Measurements from ENCODE around the gene MPZL3.
"Not testable (repeated sequence)": the region's sequence is repeated elsewhere in the genome, so short reads cannot be mapped to it uniquely, and the experiment has no call there.

Gene MPZL3

GRCh38 chr11:118193910-118194566, 58.1 kb downstream of the MPZL3 start:
- Histone ChIP-seq H3K9me3 (ENCODE audit: control insufficient read depth, low read depth, low read length) (no peaks in the 10 kb centered on the region), H3K4me1 (ENCODE audit: control insufficient read depth, low read depth, low read length) (peaks cover 11% of the 10 kb centered on the region), H3K9ac (ENCODE audit: low read length) (no peak overlapping the region), H3K36me3 (ENCODE audit: control insufficient read depth, low read depth, low read length) (no peaks in the 10 kb centered on the region), H3K27me3 (ENCODE audit: control insufficient read depth, insufficient read depth, low read length) (no peaks in the 10 kb centered on the region), H3K4me3 (ENCODE audit: low read length) (no peak overlapping the region), H3K27ac (ENCODE audit: low read length) (no peak overlapping the region)

DNA sequence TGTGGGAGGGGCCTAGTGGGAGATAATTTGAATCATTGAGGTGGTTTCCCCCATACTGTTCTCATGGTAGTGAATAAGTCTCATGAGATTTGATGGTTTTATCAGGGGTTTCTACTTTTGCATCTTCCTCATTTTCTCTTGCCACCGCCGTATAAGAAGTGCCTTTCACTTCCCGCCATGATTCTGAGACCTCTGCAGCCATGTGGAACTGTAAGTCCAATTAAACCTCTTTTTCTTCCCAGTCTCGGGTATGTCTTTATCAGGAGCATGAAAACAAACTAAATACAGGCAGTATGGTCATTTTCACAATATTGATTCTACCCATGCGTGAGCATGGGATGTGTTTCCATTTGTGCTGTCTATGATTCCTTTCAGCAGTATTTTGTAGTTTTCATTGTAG, 59.3 kb downstream of the MPZL3 start:
- H3K4me3 ChIP-seq (ENCODE audit: low read length); H3K9ac ChIP-seq (ENCODE audit: low read length); H3K27ac ChIP-seq (ENCODE audit: low read length); H3K27me3 ChIP-seq (ENCODE audit: control insufficient read depth, insufficient read depth, low read length); H3K36me3 ChIP-seq (ENCODE audit: control insufficient read depth, low read depth, low read length); H3K9me3 ChIP-seq (ENCODE audit: control insufficient read depth, low read depth, low read length): not testable (repeated sequence)
- H3K4me1 ChIP-seq (ENCODE audit: control insufficient read depth, low read depth, low read length) = peaks cover 11% of the 10 kb centered on the region

DNA sequence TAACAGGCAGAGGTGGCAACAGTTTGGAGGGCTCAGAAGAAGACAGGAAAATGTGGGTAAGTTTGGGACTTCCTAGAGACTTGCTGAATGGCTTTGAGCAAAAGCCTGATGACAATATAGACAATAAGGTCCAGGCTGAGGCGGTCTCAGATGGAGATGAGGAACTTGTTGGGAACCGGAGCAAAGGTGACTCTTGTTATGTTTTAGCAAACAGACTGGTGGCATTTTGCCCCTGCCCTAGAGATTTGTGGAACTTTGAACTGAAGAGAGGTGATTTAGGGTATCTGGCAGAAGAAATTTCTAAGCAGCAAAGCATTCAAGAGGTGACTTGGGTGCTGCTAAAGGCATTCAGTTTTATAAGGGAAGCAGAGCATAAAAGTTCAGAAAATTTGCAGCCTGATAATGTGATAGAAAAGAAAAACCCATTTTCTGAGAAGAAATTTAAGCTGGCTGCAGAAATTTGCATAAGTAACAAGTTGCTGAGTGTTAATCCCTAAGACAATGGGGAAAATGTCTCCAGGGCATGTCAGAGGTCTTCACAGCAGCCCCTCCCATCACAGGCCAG, 61.1 kb downstream of the MPZL3 start:
- not testable (repeated sequence) for H3K36me3 ChIP-seq (ENCODE audit: control insufficient read depth, low read depth, low read length); H3K27me3 ChIP-seq (ENCODE audit: control insufficient read depth, insufficient read depth, low read length)

DNA sequence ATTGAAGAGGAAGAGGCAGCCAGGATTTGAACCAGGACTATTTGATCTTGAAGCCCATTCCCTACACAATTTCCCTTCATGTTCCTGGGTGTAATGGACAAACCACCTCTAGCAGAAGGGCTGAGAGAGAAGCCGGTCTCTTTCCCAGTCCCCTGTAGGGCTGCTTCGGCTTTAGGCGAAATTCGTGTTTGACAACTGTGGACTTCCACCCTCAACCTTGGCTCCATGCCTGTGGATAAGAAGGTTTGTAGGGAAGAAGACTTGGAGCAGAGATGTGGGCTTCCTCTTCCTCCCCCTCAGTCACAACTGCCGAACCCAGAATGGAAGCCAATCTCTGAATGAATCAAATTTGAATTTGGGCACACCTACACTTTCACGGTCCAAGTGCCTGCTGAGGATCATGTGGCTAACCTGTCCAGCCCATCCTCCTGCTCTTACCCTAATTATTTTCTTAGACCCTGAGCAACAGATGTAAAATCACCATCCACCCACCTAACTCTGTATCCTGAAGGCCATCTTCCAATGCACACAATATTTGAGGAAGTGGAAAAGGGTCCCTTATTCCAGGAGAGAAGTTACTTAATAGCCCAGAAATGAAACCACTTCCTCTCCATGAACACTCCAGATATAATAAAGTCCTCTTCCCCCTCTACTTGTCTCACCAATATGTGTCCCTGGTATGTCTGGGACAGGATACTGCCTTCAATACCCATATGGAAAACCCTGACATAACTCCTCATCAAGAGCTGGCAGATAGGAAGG, 65.6 kb downstream of the MPZL3 start:
- Histone ChIP-seq H3K9ac (ENCODE audit: low read length) (no peak overlapping the region), H3K9me3 (ENCODE audit: control insufficient read depth, low read depth, low read length) (no peaks in the 10 kb centered on the region), H3K4me3 (ENCODE audit: low read length) (no peak overlapping the region), H3K36me3 (ENCODE audit: control insufficient read depth, low read depth, low read length) (no peaks in the 10 kb centered on the region), H3K27ac (ENCODE audit: low read length) (no peak overlapping the region), H3K4me1 (ENCODE audit: control insufficient read depth, low read depth, low read length) (no peaks in the 10 kb centered on the region), H3K27me3 (ENCODE audit: control insufficient read depth, insufficient read depth, low read length) (no peaks in the 10 kb centered on the region)

More for the DNA sequence above, 61.1 kb downstream of the MPZL3 start:
- H3K9me3 ChIP-seq (ENCODE audit: control insufficient read depth, low read depth, low read length); H3K4me3 ChIP-seq (ENCODE audit: low read length); H3K27ac ChIP-seq (ENCODE audit: low read length); H3K9ac ChIP-seq (ENCODE audit: low read length); H3K4me1 ChIP-seq (ENCODE audit: control insufficient read depth, low read depth, low read length): not testable (repeated sequence)

DNA sequence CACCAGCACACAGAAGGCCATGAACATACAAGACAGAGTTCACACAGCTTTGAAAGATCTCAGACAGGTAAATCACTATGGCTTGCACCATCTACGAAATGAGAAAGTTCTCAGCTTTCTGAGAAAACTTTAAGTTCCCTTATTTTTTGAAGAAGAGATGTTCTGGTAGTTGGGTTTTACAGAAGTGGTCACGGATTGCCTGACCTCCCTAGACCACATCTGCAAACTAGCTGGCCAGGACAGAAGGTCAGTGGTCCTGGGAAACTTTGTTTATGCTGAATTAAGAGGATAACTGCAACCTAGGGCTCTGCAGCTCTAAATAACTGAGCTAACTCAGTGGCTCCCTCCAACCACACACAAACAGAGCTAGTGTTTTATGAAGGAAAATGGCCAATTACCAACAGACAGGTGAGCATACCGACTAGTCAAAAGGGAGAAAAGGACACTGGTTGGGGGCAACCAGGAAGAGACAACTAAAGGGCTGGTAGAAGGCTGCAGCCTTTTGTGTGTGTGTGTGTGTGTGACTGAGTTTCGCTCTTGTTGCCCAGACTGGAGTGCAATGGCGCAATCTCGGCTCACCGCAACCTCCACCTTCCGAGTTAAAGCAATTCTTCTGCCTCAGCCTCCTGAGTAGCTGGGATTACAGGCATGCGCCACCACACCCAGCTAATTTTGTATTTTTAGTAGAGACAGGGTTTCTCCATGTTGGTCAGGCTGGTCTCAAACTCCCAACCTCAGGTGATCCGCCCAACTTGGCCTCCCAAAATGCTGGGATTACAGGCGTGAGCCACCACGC, 67.2 kb downstream of the MPZL3 start:
- H3K27ac ChIP-seq (ENCODE audit: low read length) = no peak overlapping the region
- H3K9ac ChIP-seq (ENCODE audit: low read length) = no peak overlapping the region
- no peaks in the 10 kb centered on the region for H3K36me3 ChIP-seq (ENCODE audit: control insufficient read depth, low read depth, low read length)
- no peaks in the 10 kb centered on the region for H3K9me3 ChIP-seq (ENCODE audit: control insufficient read depth, low read depth, low read length)
- no peak overlapping the region for H3K4me3 ChIP-seq (ENCODE audit: low read length)
- H3K27me3 ChIP-seq (ENCODE audit: control insufficient read depth, insufficient read depth, low read length) = no peaks in the 10 kb centered on the region
- H3K4me1 ChIP-seq (ENCODE audit: control insufficient read depth, low read depth, low read length) = no peaks in the 10 kb centered on the region

DNA sequence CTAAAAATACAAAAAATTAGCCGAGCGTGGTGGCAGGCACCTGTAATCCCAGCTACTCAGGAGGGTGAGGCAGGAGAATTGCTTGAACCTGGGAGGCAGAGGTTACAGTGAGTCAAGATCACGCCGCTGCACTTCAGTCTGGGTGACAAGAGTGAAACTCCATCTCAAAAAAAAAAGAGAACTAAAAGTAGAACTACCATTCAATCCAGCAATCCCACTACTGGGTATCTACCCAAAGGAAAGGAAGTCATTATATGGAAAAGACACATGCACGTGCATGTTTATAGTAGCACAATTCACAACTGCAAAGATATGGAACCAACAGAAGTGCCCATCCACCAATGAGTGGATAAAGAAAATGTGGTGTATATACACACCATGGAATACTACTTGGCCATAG, 68.5 kb downstream of the MPZL3 start:
- not testable (repeated sequence) for H3K36me3 ChIP-seq (ENCODE audit: control insufficient read depth, low read depth, low read length); H3K4me1 ChIP-seq (ENCODE audit: control insufficient read depth, low read depth, low read length); H3K27ac ChIP-seq (ENCODE audit: low read length); H3K9ac ChIP-seq (ENCODE audit: low read length); H3K9me3 ChIP-seq (ENCODE audit: control insufficient read depth, low read depth, low read length); H3K4me3 ChIP-seq (ENCODE audit: low read length); H3K27me3 ChIP-seq (ENCODE audit: control insufficient read depth, insufficient read depth, low read length)

- Histone ChIP-seq H3K9me3 (ENCODE audit: control insufficient read depth, low read depth, low read length) (no peaks in the 10 kb centered on the region), H3K4me1 (ENCODE audit: control insufficient read depth, low read depth, low read length) (peaks cover 9% of the 10 kb centered on the region), H3K36me3 (ENCODE audit: control insufficient read depth, low read depth, low read length) (no peaks in the 10 kb centered on the region), H3K27ac (ENCODE audit: low read length) (no peak overlapping the region), H3K27me3 (ENCODE audit: control insufficient read depth, insufficient read depth, low read length) (peaks cover 11% of the 10 kb centered on the region), H3K4me3 (ENCODE audit: low read length) (no peak overlapping the region), H3K9ac (ENCODE audit: low read length) (no peak overlapping the region)
Measured at GRCh38 chr11:118180300-118180703, 71.9 kb downstream of the MPZL3 start.

DNA sequence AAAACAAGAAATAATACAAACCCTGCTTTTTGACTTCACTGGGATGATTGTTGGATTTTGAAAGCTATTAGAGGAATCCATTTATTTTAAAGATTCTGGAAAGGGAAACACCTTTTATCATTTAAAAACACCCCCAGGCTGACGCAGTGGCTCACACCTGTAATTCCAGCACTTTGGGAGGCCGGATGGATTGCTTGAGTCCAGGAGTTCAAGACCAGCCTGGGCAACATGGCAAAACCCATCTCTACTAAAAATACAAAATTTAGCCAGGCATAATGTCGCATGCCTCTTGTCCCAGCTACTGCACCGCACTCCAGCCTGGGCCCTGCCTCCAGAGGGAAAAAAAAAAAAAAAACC, 75.4 kb downstream of the MPZL3 start:
- peaks cover 46% of the 10 kb centered on the region for H3K27me3 ChIP-seq (ENCODE audit: control insufficient read depth, insufficient read depth, low read length)
- H3K9me3 ChIP-seq (ENCODE audit: control insufficient read depth, low read depth, low read length) = no peaks in the 10 kb centered on the region
- no peak overlapping the region for H3K27ac ChIP-seq (ENCODE audit: low read length)
- no peaks in the 10 kb centered on the region for H3K36me3 ChIP-seq (ENCODE audit: control insufficient read depth, low read depth, low read length)
- H3K9ac ChIP-seq (ENCODE audit: low read length) = no peak overlapping the region
- H3K4me1 ChIP-seq (ENCODE audit: control insufficient read depth, low read depth, low read length) = peaks cover 17% of the 10 kb centered on the region
- H3K4me3 ChIP-seq (ENCODE audit: low read length) = peak overlapping the region; percentile 78
